IMR-90 (cell line): ENCODE data around the gene ALPI. TPM values are rescaled to one million over a fixed set of nuclear protein-coding genes. Genes with fewer than 3 reads are reported as not detected.

ENCODE experiments used
- ATAC-seq: fragments of 200-7000 bp; cut with Tn5 transposase; 2 replicates; pipeline ENCODE4 v1.9.1; 2020; ENCODE audit warnings: low read depth, mild to moderate bottlenecking, moderate library complexity
- BruUV-seq: library from RNA; stranded (reverse); fragments of 400-500 nt; replicated peaks from 2 replicates; lab custom pipeline; 2021; lab: Mats Ljungman, UMichigan
- CTCF ChIA-PET: fragments of 300-600 bp; formaldehyde crosslinking; extraction: SDS; loops from one replicate; lab custom pipeline; 2021; ENCODE audit warnings: antibody characterized with exemption; lab: Yijun Ruan, JAX
- POLR2A ChIA-PET: fragments of 300-600 bp; sonication (Branson Sonifier 250); formaldehyde crosslinking; loops from one replicate; lab custom pipeline; 2022; ENCODE audit warnings: antibody characterized with exemption; ENCODE audit not compliant: unreplicated experiment; lab: Charles Lee
- DNase-seq: peaks from one replicate; pipeline ENCODE4 v3.0.0; 2013
- H2AFZ ChIP-seq: replicated peaks from 2 replicates; pipeline ENCODE3; 2013; ENCODE audit warnings: low read length, mild to moderate bottlenecking; ENCODE audit not compliant: poor library complexity
- H2AK5ac ChIP-seq: 2 replicates; pipeline ENCODE4 v1.6.1; 2013; ENCODE audit warnings: low read depth, low read length, inconsistent platforms
- H2AK9ac ChIP-seq: replicated peaks from 2 replicates; pipeline ENCODE3; 2013; ENCODE audit warnings: mild to moderate bottlenecking, low read depth, low read length, moderate library complexity; ENCODE audit not compliant: poor library complexity
- H2BK120ac ChIP-seq: 2 replicates; pipeline ENCODE4 v1.6.1; 2013; ENCODE audit warnings: low read depth, low read length, inconsistent platforms
- H2BK15ac ChIP-seq: 3 replicates; pipeline ENCODE4 v1.6.1; 2013; ENCODE audit warnings: low read depth, low read length, inconsistent platforms
- H2BK20ac ChIP-seq: 2 replicates; pipeline ENCODE4 v1.6.1; 2013; ENCODE audit warnings: low read depth, mild to moderate bottlenecking, inconsistent platforms, low read length, moderate library complexity
- H2BK5ac ChIP-seq: 2 replicates; pipeline ENCODE4 v1.6.1; 2013; ENCODE audit warnings: mild to moderate bottlenecking, low read depth, low read length, inconsistent platforms; ENCODE audit not compliant: poor library complexity, severe bottlenecking
- H3K14ac ChIP-seq: replicated peaks from 2 replicates; pipeline ENCODE4 v1.6.1; 2013; ENCODE audit warnings: low read depth, low read length, inconsistent platforms
- H3K18ac ChIP-seq: 2 replicates; pipeline ENCODE4 v1.6.1; 2013; ENCODE audit warnings: low read depth, low read length, control low read depth
- H3K23ac ChIP-seq: 2 replicates; pipeline ENCODE4 v1.6.1; 2013; ENCODE audit warnings: low read depth, low read length, inconsistent platforms
- H3K27ac ChIP-seq: 2 replicates; pipeline ENCODE4 v1.5.1; 2013; ENCODE audit warnings: mild to moderate bottlenecking, control low read depth, low read length; ENCODE audit not compliant: insufficient read depth
- H3K27me3 ChIP-seq: 2 replicates; pipeline ENCODE4 v1.6.1; 2013; ENCODE audit warnings: low read length; ENCODE audit not compliant: control insufficient read depth, insufficient read depth
- H3K36me3 ChIP-seq: 2 replicates; pipeline ENCODE4 v1.6.1; 2013; ENCODE audit warnings: low read length, mixed read lengths; ENCODE audit not compliant: control insufficient read depth, insufficient read depth
- H3K4ac ChIP-seq: 2 replicates; pipeline ENCODE4 v1.6.1; 2013; ENCODE audit warnings: low read depth, low read length, inconsistent platforms
- H3K4me1 ChIP-seq: 2 replicates; pipeline ENCODE4 v1.6.1; 2013; ENCODE audit warnings: low read length, mixed read lengths; ENCODE audit not compliant: control insufficient read depth, insufficient read depth
- H3K4me2 ChIP-seq: 2 replicates; pipeline ENCODE4 v1.6.1; 2013; ENCODE audit warnings: low read depth, mild to moderate bottlenecking, control low read depth, low read length, moderate library complexity
- H3K4me3 ChIP-seq: 2 replicates; pipeline ENCODE4 v1.5.1; 2013; ENCODE audit warnings: low read depth, mild to moderate bottlenecking, control low read depth, low read length, moderate library complexity; ENCODE audit not compliant: insufficient read depth
- H3K56ac ChIP-seq: 2 replicates; pipeline ENCODE4 v1.6.1; 2013; ENCODE audit warnings: low read length, inconsistent platforms; ENCODE audit not compliant: insufficient read depth; ENCODE audit errors: extremely low read depth
- H3K79me1 ChIP-seq, 2 experiments: 2 replicates each; pipeline ENCODE4 v1.6.1; 2013; ENCODE audit warnings: low read length in 2 of 2, inconsistent platforms in 1 of 2, low read depth in 1 of 2
- H3K9ac ChIP-seq: 2 replicates; pipeline ENCODE4 v1.6.1; 2013; ENCODE audit warnings: low read depth, low read length, control low read depth
- H3K9me1 ChIP-seq: 2 replicates; pipeline ENCODE4 v1.6.1; 2013; ENCODE audit warnings: low read length, inconsistent platforms; ENCODE audit not compliant: insufficient read depth
- H3K9me3 ChIP-seq: 2 replicates; pipeline ENCODE4 v1.6.1; 2013; ENCODE audit warnings: low read length; ENCODE audit not compliant: control insufficient read depth, insufficient read depth
- H4K20me1 ChIP-seq: 2 replicates; pipeline ENCODE4 v1.6.1; 2013; ENCODE audit warnings: low read length, inconsistent platforms; ENCODE audit not compliant: insufficient read depth
- H4K5ac ChIP-seq: 2 replicates; pipeline ENCODE4 v1.6.1; 2013; ENCODE audit warnings: mild to moderate bottlenecking, low read depth, low read length, control low read depth
- H4K8ac ChIP-seq, 2 experiments: 2 replicates each; pipeline ENCODE4 v1.6.1; 2013; ENCODE audit warnings: low read depth in 2 of 2, low read length in 2 of 2, control low read depth in 1 of 2, inconsistent platforms in 1 of 2
- H4K91ac ChIP-seq: 2 replicates; pipeline ENCODE4 v1.6.1; 2013; ENCODE audit warnings: low read depth, low read length, inconsistent platforms; ENCODE audit not compliant: insufficient read depth
- BHLHE40 ChIP-seq: fragments of 150-350 bp; IDR thresholded peaks from 2 replicates; pipeline ENCODE4 v1.6.1; 2016; ENCODE audit warnings: mild to moderate bottlenecking, low read depth, low read length
- CEBPB ChIP-seq: IDR thresholded peaks from 2 replicates; pipeline ENCODE4 v1.6.1; 2012; ENCODE audit warnings: low read depth, low read length, improper control_type of control experiment
- CHD1 ChIP-seq: IDR thresholded peaks from 2 replicates; pipeline ENCODE4 v1.6.1; 2012; ENCODE audit warnings: low read depth, low read length, improper control_type of control experiment
- FOS ChIP-seq: fragments of 150-350 bp; IDR thresholded peaks from 2 replicates; pipeline ENCODE4 v1.6.1; 2016; ENCODE audit warnings: low read depth, low read length
- MAFK ChIP-seq: IDR thresholded peaks from 2 replicates; pipeline ENCODE4 v1.6.1; 2012; ENCODE audit warnings: low read depth, low read length, improper control_type of control experiment
- MAZ ChIP-seq: IDR thresholded peaks from 2 replicates; pipeline ENCODE4 v1.6.1; 2012; ENCODE audit warnings: low read depth, mild to moderate bottlenecking, low read length, improper control_type of control experiment, moderate library complexity, borderline replicate concordance
- MXI1 ChIP-seq: IDR thresholded peaks from 2 replicates; pipeline ENCODE4 v1.6.1; 2012; ENCODE audit warnings: low read depth, mild to moderate bottlenecking, low read length, moderate library complexity, borderline replicate concordance
- NFE2L2 ChIP-seq: fragments of 150-350 bp; IDR thresholded peaks from 2 replicates; pipeline ENCODE4 v1.6.1; 2016; ENCODE audit warnings: low read depth, mild to moderate bottlenecking, low read length
- POLR2A ChIP-seq: IDR thresholded peaks from 2 replicates; pipeline ENCODE4 v1.6.1; 2012; ENCODE audit warnings: mild to moderate bottlenecking, low read depth, low read length
- RAD21 ChIP-seq: IDR thresholded peaks from 2 replicates; pipeline ENCODE4 v1.6.1; 2012; ENCODE audit warnings: low read length, improper control_type of control experiment
- RCOR1 ChIP-seq: IDR thresholded peaks from 2 replicates; pipeline ENCODE4 v1.6.1; 2012; ENCODE audit warnings: mild to moderate bottlenecking, low read length, improper control_type of control experiment; ENCODE audit not compliant: insufficient replicate concordance
- RFX5 ChIP-seq: IDR thresholded peaks from 2 replicates; pipeline ENCODE4 v1.8.0; 2012; ENCODE audit warnings: low read depth, mild to moderate bottlenecking, low read length, moderate library complexity
- SMC3 ChIP-seq: fragments of 150-350 bp; IDR thresholded peaks from 2 replicates; pipeline ENCODE4 v1.6.1; 2016; ENCODE audit warnings: low read depth, mild to moderate bottlenecking, antibody characterized with exemption, low read length, moderate library complexity
- WGBS, 2 experiments: methylation state at CpG; one replicate each; pipeline versions ENCODE4 v1.1.5 to v1.1.7; 2013; ENCODE audit warnings: missing lambda C conversion rate in 2 of 2; ENCODE audit not compliant: insufficient read length in 1 of 2; ENCODE audit errors: extremely low coverage in 2 of 2; 5-methylcytosine and 5-hydroxymethylcytosine counted together
- dilution Hi-C: fragments of 300-500 bp; cut with HindIII; formaldehyde crosslinking; loops from one replicate; pipeline ENCODE4 v1.14.3; 2018; ENCODE audit warnings: low sequenced_read_pairs; ENCODE audit not compliant: unreplicated experiment
- in situ Hi-C: fragments of 300-500 bp; cut with MboI; formaldehyde crosslinking; loops from 3 replicates; pipeline ENCODE4 v1.14.3; 2019; ENCODE audit warnings: low sequenced_read_pairs, inconsistent platforms, mixed read lengths
- intact Hi-C: fragments of 100-400 bp; cut with micrococcal nuclease; formaldehyde crosslinking; loops from 2 replicates; pipeline ENCODE4 v1.10.0; 2022
- polyA plus RNA-seq, 3 experiments: library from polyadenylated mRNA; depleted of rRNA; stranded (reverse); fragments of >200 nt; gene quantifications; 2 replicates each; pipeline ENCODE4 v1.2.3, GENCODE V29; 2012; ENCODE audit warnings: low replicate concordance in 1 of 3
- total RNA-seq: library from RNA; depleted of rRNA; stranded (reverse); fragments of >200 nt; gene quantifications from 2 replicates; pipeline ENCODE4 v1.2.3, GENCODE V29; 2012
- TF ChIP-seq, protein P1 (sequence below): conservative IDR thresholded peaks from 2 replicates; pipeline ENCODE4 v1.5.1; 2012; ENCODE audit warnings: mild to moderate bottlenecking, low read depth, low read length, improper control_type of control experiment
- TF ChIP-seq, protein P2 (sequence below): fragments of 150-350 bp; IDR thresholded peaks from 2 replicates; pipeline ENCODE4 v1.6.1; 2017; ENCODE audit warnings: mild to moderate bottlenecking, antibody characterized with exemption, low read length, low read depth
- TF ChIP-seq, protein P3 (sequence below): fragments of 150-350 bp; IDR thresholded peaks from 2 replicates; pipeline ENCODE4 v1.6.1; 2016; ENCODE audit warnings: low read depth, mild to moderate bottlenecking, low read length, moderate library complexity, borderline replicate concordance

Gene ALPI
- total and polyA plus RNA-seq, 2 of the 4 experiments (the other 2 are of a cell fraction) = not detected

DNA sequence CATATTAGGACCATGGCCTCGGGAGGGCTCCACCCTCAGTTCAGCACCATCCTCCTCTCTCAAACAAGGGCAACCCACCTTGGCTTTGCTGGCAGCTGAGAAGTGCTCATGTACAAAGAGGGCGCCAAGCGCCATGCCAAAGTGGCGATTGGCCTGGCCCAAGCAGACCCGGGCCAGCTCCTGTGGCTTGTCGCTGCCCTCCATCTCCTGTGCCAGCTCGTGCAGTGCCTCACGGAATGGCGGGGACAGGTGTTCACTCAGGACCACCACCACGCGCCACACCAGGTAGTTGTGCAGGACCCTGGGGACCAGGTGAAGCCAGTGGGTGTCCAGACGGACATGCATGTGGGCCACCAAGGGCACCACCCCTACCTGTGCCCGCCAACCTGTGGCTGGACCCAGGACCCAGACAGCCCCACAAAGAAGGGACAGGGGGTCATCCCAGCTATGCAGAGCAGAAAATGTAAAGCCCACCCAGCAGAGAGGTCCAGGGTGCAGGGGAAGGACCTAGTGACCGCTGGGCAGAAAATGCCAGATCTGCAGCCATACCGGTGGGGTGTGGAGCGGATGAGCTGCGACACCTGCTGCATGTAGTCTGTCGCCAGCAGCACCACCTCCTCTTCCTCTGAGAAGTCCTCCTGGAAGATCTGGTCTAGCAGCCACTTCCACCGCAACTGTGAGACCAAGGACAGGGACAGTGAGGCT is 28.1 kb downstream of the ALPI start:
- 93% methylated on average over 14 of the region's 19 CpGs; no CpG with 5 or more reads in 1 of the 2 experiments for WGBS, 2 experiments
- Histone ChIP-seq H2BK15ac (no peak overlapping the region), H3K56ac (no peak overlapping the region), H2BK120ac (no peak overlapping the region), H4K20me1 (no peaks in the 10 kb centered on the region; the same call in 1 of the 2 replicates), H2AK5ac (no peak overlapping the region), H3K27ac (no peak overlapping the region), H3K9me1 (no peaks in the 10 kb centered on the region), H2AK9ac (no peak overlapping the region), H3K9ac (no peak overlapping the region), H3K27me3 (peaks cover 60% of the 10 kb centered on the region), H3K79me1 (no peaks in the 10 kb centered on the region), H3K4me2 (no peak overlapping the region), H3K14ac (no peak overlapping the region), H4K5ac (no peak overlapping the region), H3K36me3 (no peaks in the 10 kb centered on the region), H2BK20ac (no peak overlapping the region), H3K4ac (no peak overlapping the region), H4K91ac (no peak overlapping the region), H3K9me3 (no peaks in the 10 kb centered on the region), H3K4me3 (no peak overlapping the region), H2BK5ac (no peak overlapping the region), H4K8ac (no peak overlapping the region), H3K18ac (no peak overlapping the region), H2AFZ (no peak overlapping the region), H3K4me1 (no peaks in the 10 kb centered on the region; the same call in 1 of the 2 replicates), H3K23ac (no peak overlapping the region)
- dilution Hi-C loops = no loop called here
- no peak for ATAC-seq
- intact Hi-C loops = no loop called here
- in situ Hi-C loops = no loop called here
- TF ChIP-seq NFE2L2 (no peak), CEBPB (no peak), RCOR1 (no peak), MAZ (no peak), RFX5 (no peak), MAFK (no peak), POLR2A (no peak), MXI1 (no peak), CHD1 (no peak), SMC3 (no peak), RAD21 (no peak), BHLHE40 (no peak), FOS (no peak)
- TF ChIP-seq, protein P1, sequence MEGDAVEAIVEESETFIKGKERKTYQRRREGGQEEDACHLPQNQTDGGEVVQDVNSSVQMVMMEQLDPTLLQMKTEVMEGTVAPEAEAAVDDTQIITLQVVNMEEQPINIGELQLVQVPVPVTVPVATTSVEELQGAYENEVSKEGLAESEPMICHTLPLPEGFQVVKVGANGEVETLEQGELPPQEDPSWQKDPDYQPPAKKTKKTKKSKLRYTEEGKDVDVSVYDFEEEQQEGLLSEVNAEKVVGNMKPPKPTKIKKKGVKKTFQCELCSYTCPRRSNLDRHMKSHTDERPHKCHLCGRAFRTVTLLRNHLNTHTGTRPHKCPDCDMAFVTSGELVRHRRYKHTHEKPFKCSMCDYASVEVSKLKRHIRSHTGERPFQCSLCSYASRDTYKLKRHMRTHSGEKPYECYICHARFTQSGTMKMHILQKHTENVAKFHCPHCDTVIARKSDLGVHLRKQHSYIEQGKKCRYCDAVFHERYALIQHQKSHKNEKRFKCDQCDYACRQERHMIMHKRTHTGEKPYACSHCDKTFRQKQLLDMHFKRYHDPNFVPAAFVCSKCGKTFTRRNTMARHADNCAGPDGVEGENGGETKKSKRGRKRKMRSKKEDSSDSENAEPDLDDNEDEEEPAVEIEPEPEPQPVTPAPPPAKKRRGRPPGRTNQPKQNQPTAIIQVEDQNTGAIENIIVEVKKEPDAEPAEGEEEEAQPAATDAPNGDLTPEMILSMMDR = no peak
- TF ChIP-seq, protein P2, sequence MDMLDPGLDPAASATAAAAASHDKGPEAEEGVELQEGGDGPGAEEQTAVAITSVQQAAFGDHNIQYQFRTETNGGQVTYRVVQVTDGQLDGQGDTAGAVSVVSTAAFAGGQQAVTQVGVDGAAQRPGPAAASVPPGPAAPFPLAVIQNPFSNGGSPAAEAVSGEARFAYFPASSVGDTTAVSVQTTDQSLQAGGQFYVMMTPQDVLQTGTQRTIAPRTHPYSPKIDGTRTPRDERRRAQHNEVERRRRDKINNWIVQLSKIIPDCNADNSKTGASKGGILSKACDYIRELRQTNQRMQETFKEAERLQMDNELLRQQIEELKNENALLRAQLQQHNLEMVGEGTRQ = no peak
- TF ChIP-seq, protein P3, sequence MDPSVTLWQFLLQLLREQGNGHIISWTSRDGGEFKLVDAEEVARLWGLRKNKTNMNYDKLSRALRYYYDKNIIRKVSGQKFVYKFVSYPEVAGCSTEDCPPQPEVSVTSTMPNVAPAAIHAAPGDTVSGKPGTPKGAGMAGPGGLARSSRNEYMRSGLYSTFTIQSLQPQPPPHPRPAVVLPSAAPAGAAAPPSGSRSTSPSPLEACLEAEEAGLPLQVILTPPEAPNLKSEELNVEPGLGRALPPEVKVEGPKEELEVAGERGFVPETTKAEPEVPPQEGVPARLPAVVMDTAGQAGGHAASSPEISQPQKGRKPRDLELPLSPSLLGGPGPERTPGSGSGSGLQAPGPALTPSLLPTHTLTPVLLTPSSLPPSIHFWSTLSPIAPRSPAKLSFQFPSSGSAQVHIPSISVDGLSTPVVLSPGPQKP = no peak
- no TSS peak for BruUV-seq
- ChIA-PET POLR2A (no interaction called here), CTCF (no interaction called here)
- no peak for DNase-seq
